Measurements from ENCODE around the gene MIGA2. TPM values are rescaled to one million over a fixed set of nuclear protein-coding genes. Genes with fewer than 3 reads are reported as not detected.

The MIGA2 gene
- total RNA-seq, 1 experiment from 2014 or later, result 23.0 TPM

DNA sequence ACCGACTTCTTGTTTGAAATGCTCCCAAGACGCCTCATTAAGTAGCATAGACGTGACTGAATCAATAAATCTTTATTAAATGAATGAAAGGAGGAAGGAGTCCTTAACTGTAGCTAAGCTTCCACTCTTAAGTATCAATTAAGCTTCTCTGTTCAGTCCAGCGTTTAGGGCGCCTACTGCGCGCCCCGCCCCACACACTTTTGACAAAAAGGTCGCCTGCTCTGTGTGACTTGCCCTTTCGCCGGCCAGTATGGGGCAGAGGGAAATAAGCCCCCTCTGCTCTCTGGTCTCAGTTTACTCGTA, 43.8 kb downstream of the MIGA2 start:
- ChIA-PET CTCF (no interaction called here), POLR2A (no interaction called here)
- Histone ChIP-seq H3K9me3 (ENCODE audit: control insufficient read depth, insufficient read depth, low read depth, low read length) (no peaks in the 10 kb centered on the region), H3K4me3 (ENCODE audit: low read depth in 2 of 2, low read length in 2 of 2) (peak overlapping the region; percentile 75 to 86), H3K36me3 (ENCODE audit: control insufficient read depth, insufficient read depth, low read length) (0 out of 2 replicates have a peak, but pooled peaks cover 2% of the 10 kb centered on the region), H3K27me3 (ENCODE audit: control insufficient read depth, insufficient read depth, low read length) (no peaks in the 10 kb centered on the region), H3K4me1 (ENCODE audit: control insufficient read depth, insufficient read depth, low read length) (peaks cover 8% of the 10 kb centered on the region; the same call in 1 of the 2 replicates), H3K27ac (ENCODE audit: low read length) (peak overlapping the region; percentile 70)
- intact Hi-C loops (cut with micrococcal nuclease; ENCODE audit: unreplicated experiment), result no loop called here
- in situ Hi-C loops (cut with HindIII; ENCODE audit: low pct_unique_long_range_greater_than_20kb, low sequenced_read_pairs), result no loop called here
- no peak; the same call in 1 of the 2 replicates for ATAC-seq
- no peak for DNase-seq (ENCODE audit: low read depth, low spot score)
- BruUV-seq (replicated peaks), result no TSS peak
- TF ChIP-seq, protein P1, sequence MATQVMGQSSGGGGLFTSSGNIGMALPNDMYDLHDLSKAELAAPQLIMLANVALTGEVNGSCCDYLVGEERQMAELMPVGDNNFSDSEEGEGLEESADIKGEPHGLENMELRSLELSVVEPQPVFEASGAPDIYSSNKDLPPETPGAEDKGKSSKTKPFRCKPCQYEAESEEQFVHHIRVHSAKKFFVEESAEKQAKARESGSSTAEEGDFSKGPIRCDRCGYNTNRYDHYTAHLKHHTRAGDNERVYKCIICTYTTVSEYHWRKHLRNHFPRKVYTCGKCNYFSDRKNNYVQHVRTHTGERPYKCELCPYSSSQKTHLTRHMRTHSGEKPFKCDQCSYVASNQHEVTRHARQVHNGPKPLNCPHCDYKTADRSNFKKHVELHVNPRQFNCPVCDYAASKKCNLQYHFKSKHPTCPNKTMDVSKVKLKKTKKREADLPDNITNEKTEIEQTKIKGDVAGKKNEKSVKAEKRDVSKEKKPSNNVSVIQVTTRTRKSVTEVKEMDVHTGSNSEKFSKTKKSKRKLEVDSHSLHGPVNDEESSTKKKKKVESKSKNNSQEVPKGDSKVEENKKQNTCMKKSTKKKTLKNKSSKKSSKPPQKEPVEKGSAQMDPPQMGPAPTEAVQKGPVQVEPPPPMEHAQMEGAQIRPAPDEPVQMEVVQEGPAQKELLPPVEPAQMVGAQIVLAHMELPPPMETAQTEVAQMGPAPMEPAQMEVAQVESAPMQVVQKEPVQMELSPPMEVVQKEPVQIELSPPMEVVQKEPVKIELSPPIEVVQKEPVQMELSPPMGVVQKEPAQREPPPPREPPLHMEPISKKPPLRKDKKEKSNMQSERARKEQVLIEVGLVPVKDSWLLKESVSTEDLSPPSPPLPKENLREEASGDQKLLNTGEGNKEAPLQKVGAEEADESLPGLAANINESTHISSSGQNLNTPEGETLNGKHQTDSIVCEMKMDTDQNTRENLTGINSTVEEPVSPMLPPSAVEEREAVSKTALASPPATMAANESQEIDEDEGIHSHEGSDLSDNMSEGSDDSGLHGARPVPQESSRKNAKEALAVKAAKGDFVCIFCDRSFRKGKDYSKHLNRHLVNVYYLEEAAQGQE (IDR thresholded peaks at IDR 0.05; ENCODE audit: insufficient read depth in 1 of 2, low read depth in 2 of 2, low read length in 1 of 2), result no peak
- TF ChIP-seq TCF7L2 (IDR thresholded peaks at IDR 0.05; ENCODE audit: low read depth, low read length) (no peak), SIN3A (IDR thresholded peaks at IDR 0.05; ENCODE audit: borderline replicate concordance, insufficient read depth, low read depth, low read length) (no peak), POLR2AphosphoS5 (IDR thresholded peaks at IDR 0.05; ENCODE audit: low read depth, low read length) (no peak)
- TF ChIP-seq, protein P2, sequence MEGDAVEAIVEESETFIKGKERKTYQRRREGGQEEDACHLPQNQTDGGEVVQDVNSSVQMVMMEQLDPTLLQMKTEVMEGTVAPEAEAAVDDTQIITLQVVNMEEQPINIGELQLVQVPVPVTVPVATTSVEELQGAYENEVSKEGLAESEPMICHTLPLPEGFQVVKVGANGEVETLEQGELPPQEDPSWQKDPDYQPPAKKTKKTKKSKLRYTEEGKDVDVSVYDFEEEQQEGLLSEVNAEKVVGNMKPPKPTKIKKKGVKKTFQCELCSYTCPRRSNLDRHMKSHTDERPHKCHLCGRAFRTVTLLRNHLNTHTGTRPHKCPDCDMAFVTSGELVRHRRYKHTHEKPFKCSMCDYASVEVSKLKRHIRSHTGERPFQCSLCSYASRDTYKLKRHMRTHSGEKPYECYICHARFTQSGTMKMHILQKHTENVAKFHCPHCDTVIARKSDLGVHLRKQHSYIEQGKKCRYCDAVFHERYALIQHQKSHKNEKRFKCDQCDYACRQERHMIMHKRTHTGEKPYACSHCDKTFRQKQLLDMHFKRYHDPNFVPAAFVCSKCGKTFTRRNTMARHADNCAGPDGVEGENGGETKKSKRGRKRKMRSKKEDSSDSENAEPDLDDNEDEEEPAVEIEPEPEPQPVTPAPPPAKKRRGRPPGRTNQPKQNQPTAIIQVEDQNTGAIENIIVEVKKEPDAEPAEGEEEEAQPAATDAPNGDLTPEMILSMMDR (IDR thresholded peaks at IDR 0.05), result no peak

DNA sequence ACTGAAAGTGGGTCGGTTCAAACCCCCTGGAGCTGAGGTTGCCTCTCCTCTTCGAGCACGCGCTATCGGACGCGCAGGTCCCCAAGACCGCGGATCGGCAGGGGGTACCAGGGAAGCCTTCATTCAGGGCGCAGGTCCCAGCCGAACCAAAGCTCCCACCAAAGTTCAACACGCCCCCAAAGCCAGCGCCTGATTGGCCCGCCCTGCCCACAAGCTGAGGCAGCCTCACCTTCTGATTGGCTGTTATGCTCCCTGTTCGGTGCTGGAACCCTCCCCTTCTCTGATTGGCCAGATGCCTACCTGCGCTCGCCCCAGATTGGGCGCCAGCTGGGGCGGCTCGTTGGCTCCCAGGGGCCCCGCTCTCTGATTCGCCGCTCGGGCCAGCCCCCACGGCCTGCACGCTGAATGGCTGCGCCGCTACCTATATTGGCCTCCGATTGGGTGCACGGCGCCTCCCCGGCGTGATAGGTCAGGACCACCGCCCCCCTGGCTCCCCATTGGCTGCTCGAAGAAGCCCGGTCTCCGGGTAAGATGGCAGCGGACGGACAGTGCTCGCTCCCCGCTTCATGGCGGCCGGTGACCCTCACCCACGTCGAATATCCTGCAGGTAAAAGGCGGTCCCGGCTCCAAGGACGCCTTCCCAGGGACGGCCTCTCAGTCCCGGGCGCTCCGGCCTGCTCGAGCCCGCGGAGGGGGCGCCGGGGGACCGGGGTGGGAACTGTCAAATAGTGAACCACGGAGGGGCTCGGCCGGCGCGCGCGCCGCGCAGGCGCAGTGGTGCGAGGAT, 44.4 kb downstream of the MIGA2 start, which contains the start of gene DOLPP1:
Gene DOLPP1, plus strand, starts transcription at position 511 of the 787 bp plus-strand sequence. Its CDS starts 21 bp downstream, at position 532.
- Histone ChIP-seq H3K4me1 (ENCODE audit: control insufficient read depth, insufficient read depth, low read length) (peaks cover 8% of the 10 kb centered on the region; the same call in 1 of the 2 replicates), H3K27me3 (ENCODE audit: control insufficient read depth, insufficient read depth, low read length) (no peaks in the 10 kb centered on the region), H3K4me3 (ENCODE audit: low read depth in 2 of 2, low read length in 2 of 2) (peak within 1 kb of the TSS; percentile 75 to 86), H3K36me3 (ENCODE audit: control insufficient read depth, insufficient read depth, low read length) (0 out of 2 replicates have a peak, but pooled peaks cover 2% of the 10 kb centered on the region), H3K27ac (ENCODE audit: low read length) (peak within 1 kb of the TSS; percentile 84), H3K9me3 (ENCODE audit: control insufficient read depth, insufficient read depth, low read depth, low read length) (no peaks in the 10 kb centered on the region)
- CTCF ChIA-PET, result interaction anchor here (0.6 to 1.2 kb wide), 2 partner anchors 53 to 545 kb away, joined by 5 to 12 read pairs; partner anchors contain the start of genes NTMT1 and SH3GLB2
- POLR2A ChIA-PET, result interaction anchor here (0.6 kb wide), 2 partner anchors 16 to 26 kb away, joined by 3 to 5 read pairs; no protein-coding TSS in a partner anchor
- BruUV-seq (replicated peaks), result no TSS peak
- peak; percentile 90 for DNase-seq (ENCODE audit: low read depth, low spot score)
- in situ Hi-C loops (cut with HindIII; ENCODE audit: low pct_unique_long_range_greater_than_20kb, low sequenced_read_pairs), result no loop called here
- intact Hi-C loops (cut with micrococcal nuclease; ENCODE audit: unreplicated experiment), result no loop called here
- TF ChIP-seq POLR2AphosphoS5 (IDR thresholded peaks at IDR 0.05; ENCODE audit: low read depth, low read length), result no peak
- TF ChIP-seq, protein P2 (IDR thresholded peaks at IDR 0.05), result no peak
- peak; percentile 78 for TF ChIP-seq TCF7L2 (IDR thresholded peaks at IDR 0.05; ENCODE audit: low read depth, low read length)
- peak; percentile 72; the same call in 1 of the 2 replicates for TF ChIP-seq SIN3A (IDR thresholded peaks at IDR 0.05; ENCODE audit: borderline replicate concordance, insufficient read depth, low read depth, low read length)
- ATAC-seq, result peak; percentile 98

Measured in Panc1 (cell line).